SK-N-SH treated with all-trans-retinoic acid at 6 μM for 48 hours (cell line): ENCODE results near the gene ZNF334.

Source experiments
- ATAC-seq: fragments of 200-7000 bp; cut with Tn5 transposase; 3 replicates; pipeline ENCODE4 v1.9.1; 2020; ENCODE audit warnings: mild to moderate bottlenecking, moderate library complexity
- ARNTL ChIP-seq: fragments of 450-650 bp; formaldehyde crosslinking; IDR thresholded peaks from 2 replicates; pipeline ENCODE4 v1.5.0; 2020; ENCODE audit warnings: low read depth, mild to moderate bottlenecking, moderate library complexity, borderline replicate concordance
- BACH2 ChIP-seq: fragments of 250-450 bp; sonication (Bioruptor Pico); IDR thresholded peaks from 2 replicates; pipeline ENCODE4 v1.9.0; 2021; ENCODE audit warnings: mild to moderate bottlenecking, borderline replicate concordance
- CSDC2 ChIP-seq: fragments of 250-450 bp; sonication (Bioruptor Pico); IDR thresholded peaks from 2 replicates; pipeline ENCODE4 v1.5.0; 2020; ENCODE audit warnings: mild to moderate bottlenecking, moderate library complexity
- GLIS3 ChIP-seq: fragments of 250-450 bp; sonication (Bioruptor Pico); IDR thresholded peaks from 2 replicates; pipeline ENCODE4 v1.5.0; 2020; ENCODE audit warnings: mild to moderate bottlenecking, moderate library complexity
- ISL1 ChIP-seq: fragments of 250-450 bp; sonication (Bioruptor Pico); IDR thresholded peaks from 2 replicates; pipeline ENCODE4 v2.1.2; 2022; ENCODE audit warnings: mild to moderate bottlenecking, moderate library complexity
- OSR1 ChIP-seq: fragments of 250-450 bp; sonication (Bioruptor Pico); IDR thresholded peaks from 2 replicates; pipeline ENCODE4 v1.8.0; 2022; ENCODE audit warnings: moderate library complexity, mild to moderate bottlenecking, inconsistent platforms
- PPARA ChIP-seq: fragments of 250-450 bp; sonication (Bioruptor Pico); IDR thresholded peaks from 2 replicates; pipeline ENCODE4 v1.5.0; 2020; ENCODE audit warnings: mild to moderate bottlenecking, borderline replicate concordance
- RARB ChIP-seq: fragments of 250-450 bp; sonication (Bioruptor Pico); IDR thresholded peaks from 2 replicates; pipeline ENCODE4 v1.8.0; 2021; ENCODE audit warnings: mild to moderate bottlenecking, moderate library complexity
- SNAI2 ChIP-seq: fragments of 250-450 bp; sonication (Bioruptor Pico); IDR thresholded peaks from 2 replicates; pipeline ENCODE4 v1.5.0; 2020; ENCODE audit warnings: mild to moderate bottlenecking, moderate library complexity
- TCF4 ChIP-seq: fragments of 250-450 bp; sonication (Bioruptor Pico); IDR thresholded peaks from 2 replicates; pipeline ENCODE4 v1.8.0; 2021; ENCODE audit warnings: mild to moderate bottlenecking, moderate library complexity, borderline replicate concordance
- TOX ChIP-seq: fragments of 250-450 bp; sonication (Bioruptor Pico); IDR thresholded peaks from 2 replicates; pipeline ENCODE4 v1.8.0; 2021; ENCODE audit warnings: mild to moderate bottlenecking, moderate library complexity, borderline replicate concordance
- ZC3H10 ChIP-seq: fragments of 250-450 bp; sonication (Bioruptor Pico); IDR thresholded peaks from 2 replicates; pipeline ENCODE4 v1.5.1; 2021; ENCODE audit warnings: mild to moderate bottlenecking, moderate library complexity
- ZFP3 ChIP-seq: fragments of 250-450 bp; sonication (Bioruptor Pico); IDR thresholded peaks from 2 replicates; pipeline ENCODE4 v1.5.0; 2020; ENCODE audit warnings: mild to moderate bottlenecking, moderate library complexity
- ZFP30 ChIP-seq: fragments of 450-650 bp; formaldehyde crosslinking; IDR thresholded peaks from 2 replicates; pipeline ENCODE4 v1.5.0; 2022; ENCODE audit warnings: mild to moderate bottlenecking, moderate library complexity
- ZNF565 ChIP-seq: fragments of 450-650 bp; formaldehyde crosslinking; conservative IDR thresholded peaks from 2 replicates; pipeline ENCODE4 v1.5.0; 2020; ENCODE audit warnings: low read depth, mild to moderate bottlenecking, moderate library complexity
- ZNF8 ChIP-seq: fragments of 450-650 bp; formaldehyde crosslinking; IDR thresholded peaks from 2 replicates; pipeline ENCODE4 v1.5.0; 2020; ENCODE audit warnings: mild to moderate bottlenecking, moderate library complexity
- TF ChIP-seq, protein P1 (sequence below): fragments of 250-450 bp; sonication (Bioruptor Pico); IDR thresholded peaks from 2 replicates; pipeline ENCODE4 v1.8.0; 2020; ENCODE audit warnings: mild to moderate bottlenecking, moderate library complexity, borderline replicate concordance
- TF ChIP-seq, protein P2 (sequence below): fragments of 250-450 bp; sonication (Bioruptor Pico); IDR thresholded peaks from 2 replicates; pipeline ENCODE4 v1.8.0; 2021; ENCODE audit warnings: low read depth, mild to moderate bottlenecking, moderate library complexity, borderline replicate concordance
- TF ChIP-seq, protein P3 (sequence below): fragments of 250-450 bp; sonication (Bioruptor Pico); IDR thresholded peaks from 2 replicates; pipeline ENCODE4 v1.5.1; 2020; ENCODE audit warnings: low read depth, mild to moderate bottlenecking, moderate library complexity
- TF ChIP-seq, protein P4 (sequence below): fragments of 250-450 bp; sonication (Bioruptor Pico); IDR thresholded peaks from 2 replicates; pipeline ENCODE4 v1.5.1; 2021; ENCODE audit warnings: mild to moderate bottlenecking, moderate library complexity

The ZNF334 gene

DNA sequence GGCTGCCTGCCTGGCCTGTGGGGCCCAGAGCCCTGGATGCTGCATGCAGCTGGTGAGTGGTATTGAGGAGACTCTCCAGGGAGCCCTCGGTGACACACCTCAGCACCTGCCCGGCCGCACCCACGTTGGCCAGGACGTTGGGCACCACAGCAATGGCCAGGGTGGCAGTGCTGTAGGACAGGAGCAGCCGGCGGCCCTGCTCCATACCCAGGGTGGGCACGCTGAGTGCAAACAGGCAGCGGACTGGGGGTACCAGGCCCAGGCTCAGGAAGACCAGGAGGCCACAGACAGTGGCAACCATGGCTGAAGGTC is 32.4 kb upstream of the ZNF334 start (continued):
- no peak for TF ChIP-seq PPARA (CRISPR knock-in tag)
- no peak for TF ChIP-seq OSR1 (CRISPR knock-in tag)
- TF ChIP-seq ZFP3 (CRISPR knock-in tag): no peak
- TF ChIP-seq TCF4 (CRISPR knock-in tag): no peak
- no peak for TF ChIP-seq TOX
- TF ChIP-seq, protein P1, sequence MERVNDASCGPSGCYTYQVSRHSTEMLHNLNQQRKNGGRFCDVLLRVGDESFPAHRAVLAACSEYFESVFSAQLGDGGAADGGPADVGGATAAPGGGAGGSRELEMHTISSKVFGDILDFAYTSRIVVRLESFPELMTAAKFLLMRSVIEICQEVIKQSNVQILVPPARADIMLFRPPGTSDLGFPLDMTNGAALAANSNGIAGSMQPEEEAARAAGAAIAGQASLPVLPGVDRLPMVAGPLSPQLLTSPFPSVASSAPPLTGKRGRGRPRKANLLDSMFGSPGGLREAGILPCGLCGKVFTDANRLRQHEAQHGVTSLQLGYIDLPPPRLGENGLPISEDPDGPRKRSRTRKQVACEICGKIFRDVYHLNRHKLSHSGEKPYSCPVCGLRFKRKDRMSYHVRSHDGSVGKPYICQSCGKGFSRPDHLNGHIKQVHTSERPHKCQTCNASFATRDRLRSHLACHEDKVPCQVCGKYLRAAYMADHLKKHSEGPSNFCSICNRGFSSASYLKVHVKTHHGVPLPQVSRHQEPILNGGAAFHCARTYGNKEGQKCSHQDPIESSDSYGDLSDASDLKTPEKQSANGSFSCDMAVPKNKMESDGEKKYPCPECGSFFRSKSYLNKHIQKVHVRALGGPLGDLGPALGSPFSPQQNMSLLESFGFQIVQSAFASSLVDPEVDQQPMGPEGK: no peak
- TF ChIP-seq CSDC2: no peak

DNA sequence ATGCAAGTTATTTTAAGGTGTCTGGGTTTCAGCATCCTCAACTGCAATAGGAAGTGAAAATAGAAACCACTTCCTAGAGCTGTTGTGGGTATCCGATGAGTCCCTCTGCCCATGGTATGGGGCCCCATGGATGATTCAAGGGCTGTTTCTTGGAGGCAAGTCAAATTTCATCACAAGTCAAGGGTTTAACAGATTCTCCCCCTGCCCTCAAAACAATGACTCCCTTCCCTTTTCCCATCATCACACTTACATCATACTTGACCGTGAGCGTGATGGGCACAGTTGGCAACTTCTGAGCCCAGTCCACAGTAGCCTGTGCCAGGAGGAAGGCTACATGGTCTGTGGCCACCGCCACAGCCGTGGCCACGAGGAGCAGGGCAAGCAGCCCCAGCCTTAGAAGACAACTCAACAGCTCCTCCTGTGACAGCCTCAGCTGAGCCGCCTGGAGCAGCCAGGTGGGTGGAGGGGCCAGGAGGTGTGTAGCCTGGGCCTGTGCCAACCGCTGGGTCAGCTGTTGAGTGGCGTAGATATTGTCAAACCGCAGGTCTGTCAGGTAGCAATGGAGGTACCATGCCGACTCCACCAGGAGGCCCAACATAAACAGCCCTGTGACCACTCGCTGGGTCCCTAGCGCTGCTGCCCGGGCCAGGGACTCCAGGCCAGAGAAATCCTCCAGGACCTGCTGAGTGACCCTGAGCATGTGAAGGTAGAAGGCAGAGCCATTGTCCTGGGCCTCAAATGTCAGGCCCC is 31.9 kb upstream of the ZNF334 start:
- no peak for ATAC-seq

DNA sequence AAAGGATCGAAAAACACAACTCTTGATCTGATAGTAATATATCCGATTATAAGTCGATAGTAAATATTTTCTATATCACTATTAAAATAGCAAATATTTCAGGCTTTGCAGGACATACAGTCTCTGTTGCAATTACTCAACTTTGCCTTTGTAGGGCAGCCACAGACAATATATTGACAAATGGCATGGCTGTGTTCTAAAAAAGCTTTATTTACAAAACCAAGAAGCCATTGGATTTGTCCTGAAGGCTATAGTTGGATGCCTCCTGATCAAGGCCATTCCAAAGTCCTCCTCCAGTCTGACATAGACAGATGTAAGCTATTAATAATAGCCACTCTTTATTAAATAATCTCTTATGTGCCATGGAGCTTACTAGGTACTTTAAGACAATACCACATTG is 31.2 kb upstream of the ZNF334 start:
- ATAC-seq: no peak
- TF ChIP-seq, protein P2, sequence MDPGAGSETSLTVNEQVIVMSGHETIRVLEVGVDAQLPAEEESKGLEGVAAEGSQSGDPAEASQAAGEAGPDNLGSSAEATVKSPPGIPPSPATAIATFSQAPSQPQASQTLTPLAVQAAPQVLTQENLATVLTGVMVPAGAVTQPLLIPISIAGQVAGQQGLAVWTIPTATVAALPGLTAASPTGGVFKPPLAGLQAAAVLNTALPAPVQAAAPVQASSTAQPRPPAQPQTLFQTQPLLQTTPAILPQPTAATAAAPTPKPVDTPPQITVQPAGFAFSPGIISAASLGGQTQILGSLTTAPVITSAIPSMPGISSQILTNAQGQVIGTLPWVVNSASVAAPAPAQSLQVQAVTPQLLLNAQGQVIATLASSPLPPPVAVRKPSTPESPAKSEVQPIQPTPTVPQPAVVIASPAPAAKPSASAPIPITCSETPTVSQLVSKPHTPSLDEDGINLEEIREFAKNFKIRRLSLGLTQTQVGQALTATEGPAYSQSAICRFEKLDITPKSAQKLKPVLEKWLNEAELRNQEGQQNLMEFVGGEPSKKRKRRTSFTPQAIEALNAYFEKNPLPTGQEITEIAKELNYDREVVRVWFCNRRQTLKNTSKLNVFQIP (CRISPR knock-in tag): no peak
- TF ChIP-seq TCF4 (CRISPR knock-in tag): no peak
- TF ChIP-seq CSDC2: no peak
- TF ChIP-seq ZC3H10 (CRISPR knock-in tag): no peak
- TF ChIP-seq TOX: no peak
- no peak for TF ChIP-seq OSR1 (CRISPR knock-in tag)
- TF ChIP-seq ZFP30: no peak
- TF ChIP-seq, protein P3, sequence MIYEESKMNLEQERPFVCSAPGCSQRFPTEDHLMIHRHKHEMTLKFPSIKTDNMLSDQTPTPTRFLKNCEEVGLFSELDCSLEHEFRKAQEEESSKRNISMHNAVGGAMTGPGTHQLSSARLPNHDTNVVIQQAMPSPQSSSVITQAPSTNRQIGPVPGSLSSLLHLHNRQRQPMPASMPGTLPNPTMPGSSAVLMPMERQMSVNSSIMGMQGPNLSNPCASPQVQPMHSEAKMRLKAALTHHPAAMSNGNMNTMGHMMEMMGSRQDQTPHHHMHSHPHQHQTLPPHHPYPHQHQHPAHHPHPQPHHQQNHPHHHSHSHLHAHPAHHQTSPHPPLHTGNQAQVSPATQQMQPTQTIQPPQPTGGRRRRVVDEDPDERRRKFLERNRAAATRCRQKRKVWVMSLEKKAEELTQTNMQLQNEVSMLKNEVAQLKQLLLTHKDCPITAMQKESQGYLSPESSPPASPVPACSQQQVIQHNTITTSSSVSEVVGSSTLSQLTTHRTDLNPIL: no peak
- TF ChIP-seq SNAI2 (CRISPR knock-in tag): no peak
- TF ChIP-seq, all 23 proteins: peak for 0

More for the DNA sequence above, 31.9 kb upstream of the ZNF334 start:
- TF ChIP-seq TOX (no peak), GLIS3 (CRISPR knock-in tag) (no peak), SNAI2 (CRISPR knock-in tag) (no peak), TCF4 (CRISPR knock-in tag) (no peak), ZNF8 (CRISPR knock-in tag) (no peak), ISL1 (no peak), BACH2 (no peak), PPARA (CRISPR knock-in tag) (no peak), RARB (no peak), ZNF565 (CRISPR knock-in tag) (no peak), ARNTL (CRISPR knock-in tag) (no peak), CSDC2 (no peak)
- TF ChIP-seq, protein P2 (CRISPR knock-in tag): no peak
- TF ChIP-seq, protein P1: no peak

DNA sequence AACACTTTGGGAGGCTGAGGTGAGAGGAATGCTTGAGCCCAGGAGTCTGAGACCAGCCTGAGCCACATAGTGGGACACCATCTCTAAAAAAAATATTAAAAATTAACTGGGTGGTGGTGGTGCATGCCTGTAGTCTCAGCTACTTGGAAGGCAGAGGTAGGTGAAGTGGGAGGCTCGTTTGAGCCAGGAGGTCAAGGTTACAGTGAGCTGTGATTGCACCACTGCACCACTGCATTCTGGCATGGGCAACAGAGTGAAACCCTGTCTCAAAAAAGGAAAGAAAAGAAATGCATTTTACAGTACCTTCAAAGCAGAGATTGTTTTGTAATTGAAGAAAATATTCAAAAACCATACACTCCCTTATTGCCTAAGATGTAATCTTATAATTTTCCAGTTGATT is 30.6 kb upstream of the ZNF334 start:
- no peak for ATAC-seq
- TF ChIP-seq, protein P4, sequence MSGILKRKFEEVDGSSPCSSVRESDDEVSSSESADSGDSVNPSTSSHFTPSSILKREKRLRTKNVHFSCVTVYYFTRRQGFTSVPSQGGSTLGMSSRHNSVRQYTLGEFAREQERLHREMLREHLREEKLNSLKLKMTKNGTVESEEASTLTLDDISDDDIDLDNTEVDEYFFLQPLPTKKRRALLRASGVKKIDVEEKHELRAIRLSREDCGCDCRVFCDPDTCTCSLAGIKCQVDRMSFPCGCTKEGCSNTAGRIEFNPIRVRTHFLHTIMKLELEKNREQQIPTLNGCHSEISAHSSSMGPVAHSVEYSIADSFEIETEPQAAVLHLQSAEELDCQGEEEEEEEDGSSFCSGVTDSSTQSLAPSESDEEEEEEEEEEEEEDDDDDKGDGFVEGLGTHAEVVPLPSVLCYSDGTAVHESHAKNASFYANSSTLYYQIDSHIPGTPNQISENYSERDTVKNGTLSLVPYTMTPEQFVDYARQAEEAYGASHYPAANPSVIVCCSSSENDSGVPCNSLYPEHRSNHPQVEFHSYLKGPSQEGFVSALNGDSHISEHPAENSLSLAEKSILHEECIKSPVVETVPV (CRISPR knock-in tag): no peak
- TF ChIP-seq, protein P1: no peak
- TF ChIP-seq ZNF8 (CRISPR knock-in tag) (no peak), ZC3H10 (CRISPR knock-in tag) (no peak), BACH2 (no peak), SNAI2 (CRISPR knock-in tag) (no peak), PPARA (CRISPR knock-in tag) (no peak), RARB (no peak), OSR1 (CRISPR knock-in tag) (no peak)
